Activated T-cell treated with anti-CD3 and anti-CD28 coated beads, Interleukin-2, amount 50 U/mL, for 4 hours (primary cell): ENCODE results near the gene FGF14. TPM values are rescaled to one million over a fixed set of nuclear protein-coding genes. Genes with fewer than 3 reads are reported as not detected.

Experiments
- ATAC-seq, 2 donors: fragments of 200-7000 bp; cut with Tn5 transposase; one replicate each; pipeline ENCODE4 v1.10.0; 2021
- DNase-seq: peaks from one replicate; pipeline ENCODE4 v3.0.0-alpha.2; 2020
- H3K27me3 Mint-ChIP-seq: one replicate; pipeline ENCODE4 v1.8.0; 2021; ENCODE audit warnings: low read depth, mixed read lengths
- H3K36me3 Mint-ChIP-seq: one replicate; pipeline ENCODE4 v1.8.0; 2022; ENCODE audit warnings: mixed read lengths; ENCODE audit not compliant: insufficient read depth
- H3K4me1 Mint-ChIP-seq: one replicate; pipeline ENCODE4 v1.8.0; 2021; ENCODE audit warnings: low read depth, mixed read lengths
- H3K4me3 Mint-ChIP-seq: one replicate; pipeline ENCODE4 v1.8.0; 2021; ENCODE audit warnings: mild to moderate bottlenecking, moderate library complexity, mixed read lengths
- H3K9me3 Mint-ChIP-seq: one replicate; pipeline ENCODE4 v1.8.0; 2021; ENCODE audit warnings: mixed read lengths
- total RNA-seq, 3 donors: library from RNA; stranded (reverse); gene quantifications; one replicate each; pipeline ENCODE4 v1.2.1, GENCODE V29; 2021

FGF14 gene
- total RNA-seq, 3 donors from 2014 or later: not detected

DNA sequence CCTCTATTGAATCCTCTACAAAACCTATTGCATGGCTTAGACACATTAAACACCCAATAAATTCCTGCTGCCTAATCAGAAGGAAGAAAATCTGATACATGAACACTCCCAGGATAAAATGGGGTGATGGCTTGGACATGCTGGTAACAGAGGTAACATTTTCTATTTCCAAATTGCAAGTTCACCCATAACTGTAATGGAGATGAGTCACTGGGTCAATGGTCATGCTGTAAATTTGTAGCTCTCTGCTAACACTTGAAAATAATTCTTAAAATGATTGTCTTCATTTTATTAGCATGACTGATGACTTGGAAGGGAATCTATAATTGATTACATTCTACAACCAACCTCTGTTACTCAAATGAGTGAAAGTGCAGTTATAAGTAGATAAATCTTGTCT lies 434.1 kb downstream of the FGF14 start:
- peaks cover 6% of the 10 kb centered on the region for H3K27me3 Mint-ChIP-seq
- no peak overlapping the region for H3K4me3 Mint-ChIP-seq
- no peaks in the 10 kb centered on the region for H3K36me3 Mint-ChIP-seq
- DNase-seq: no peak
- no peaks in the 10 kb centered on the region for H3K9me3 Mint-ChIP-seq
- no peaks in the 10 kb centered on the region for H3K4me1 Mint-ChIP-seq
- no peak for ATAC-seq

DNA sequence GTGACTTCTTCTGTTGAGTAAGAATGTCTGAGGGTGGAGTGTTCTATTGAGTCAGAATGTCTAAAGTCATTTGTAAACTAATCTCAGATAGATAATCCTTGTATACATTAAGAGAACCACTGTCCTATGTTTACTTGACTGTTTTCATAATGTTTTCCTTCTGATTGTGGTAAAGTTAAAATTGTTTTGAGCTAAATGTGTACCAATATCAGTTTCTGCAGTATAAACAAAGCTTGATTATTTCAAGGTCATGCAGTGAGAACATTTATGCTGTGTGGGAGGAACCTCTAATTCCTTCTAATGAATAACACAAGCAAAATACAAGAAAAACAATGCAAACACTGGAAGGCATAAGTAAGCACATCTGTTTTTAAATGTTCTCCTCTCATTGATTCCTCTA lies 434.6 kb downstream of the FGF14 start:
- no peaks in the 10 kb centered on the region for H3K9me3 Mint-ChIP-seq
- H3K36me3 Mint-ChIP-seq: no peaks in the 10 kb centered on the region
- no peak overlapping the region for H3K4me3 Mint-ChIP-seq
- ATAC-seq (no peak), DNase-seq (no peak)
- no peaks in the 10 kb centered on the region for H3K4me1 Mint-ChIP-seq
- peaks cover 5% of the 10 kb centered on the region for H3K27me3 Mint-ChIP-seq

DNA sequence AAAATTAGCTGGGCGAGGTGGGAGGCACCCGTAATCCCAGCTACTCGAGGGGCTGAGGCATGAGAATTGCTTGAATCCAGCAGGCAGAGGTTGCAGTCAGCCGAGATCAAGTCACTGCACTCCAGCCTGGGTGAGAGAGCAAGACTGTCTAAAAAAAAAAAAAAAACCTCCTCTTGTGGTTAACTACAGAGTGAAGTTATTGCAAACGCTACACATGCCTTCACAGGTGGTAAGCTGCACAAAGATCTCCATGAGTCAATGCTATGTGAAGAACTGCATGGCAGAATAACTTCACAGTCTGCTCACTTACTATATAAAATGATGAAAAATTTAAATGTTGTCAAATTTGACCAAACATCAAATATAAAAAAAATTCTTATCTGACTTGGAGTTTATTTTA lies 436.8 kb downstream of the FGF14 start:
- ATAC-seq: no peak

GRCh38 chr13:101959016-101959415 lies 442.8 kb downstream of the FGF14 start:
- H3K4me1 Mint-ChIP-seq: peaks cover 2% of the 10 kb centered on the region
- no peaks in the 10 kb centered on the region for H3K36me3 Mint-ChIP-seq

More for the DNA sequence above, 436.8 kb downstream of the FGF14 start:
- Mint-ChIP-seq H3K4me3 (no peak overlapping the region), H3K4me1 (no peaks in the 10 kb centered on the region), H3K27me3 (peaks cover 3% of the 10 kb centered on the region), H3K36me3 (no peaks in the 10 kb centered on the region), H3K9me3 (no peaks in the 10 kb centered on the region)
- no peak for DNase-seq

GRCh38 chr13:101955764-101956163 lies 446.1 kb downstream of the FGF14 start:
- Mint-ChIP-seq H3K36me3 (no peaks in the 10 kb centered on the region), H3K9me3 (no peaks in the 10 kb centered on the region), H3K4me1 (peaks cover 2% of the 10 kb centered on the region), H3K4me3 (no peak overlapping the region), H3K27me3 (no peaks in the 10 kb centered on the region)
- DNase-seq (no peak), ATAC-seq (no peak)

More at GRCh38 chr13:101959016-101959415, 442.8 kb downstream of the FGF14 start:
- Mint-ChIP-seq H3K9me3 (no peaks in the 10 kb centered on the region), H3K27me3 (no peaks in the 10 kb centered on the region), H3K4me3 (no peak overlapping the region)
- ATAC-seq (no peak), DNase-seq (no peak)

DNA sequence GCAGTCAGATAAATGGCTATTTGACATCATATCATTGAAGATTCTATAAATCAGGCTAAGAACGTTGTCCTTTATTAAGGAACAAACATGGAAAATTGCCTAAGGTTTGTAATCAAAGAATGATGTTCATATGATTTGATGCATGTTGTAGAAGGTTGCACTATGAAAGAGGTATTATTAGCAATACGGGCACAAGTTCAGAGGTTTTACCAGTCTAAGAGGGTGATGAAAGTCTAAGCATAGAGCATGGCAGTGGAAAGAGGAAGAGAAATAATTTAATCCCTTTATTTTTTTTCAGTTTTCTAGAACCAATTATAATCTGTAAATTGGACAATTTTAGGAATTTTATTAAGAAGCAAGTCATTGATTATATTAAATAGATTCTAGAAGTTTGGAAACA lies 450.7 kb downstream of the FGF14 start:
- H3K9me3 Mint-ChIP-seq: peaks cover 3% of the 10 kb centered on the region
- H3K4me1 Mint-ChIP-seq: peaks cover 2% of the 10 kb centered on the region
- no peak overlapping the region for H3K4me3 Mint-ChIP-seq
- H3K27me3 Mint-ChIP-seq: no peaks in the 10 kb centered on the region
- ATAC-seq: no peak
- no peak for DNase-seq
- H3K36me3 Mint-ChIP-seq: no peaks in the 10 kb centered on the region

DNA sequence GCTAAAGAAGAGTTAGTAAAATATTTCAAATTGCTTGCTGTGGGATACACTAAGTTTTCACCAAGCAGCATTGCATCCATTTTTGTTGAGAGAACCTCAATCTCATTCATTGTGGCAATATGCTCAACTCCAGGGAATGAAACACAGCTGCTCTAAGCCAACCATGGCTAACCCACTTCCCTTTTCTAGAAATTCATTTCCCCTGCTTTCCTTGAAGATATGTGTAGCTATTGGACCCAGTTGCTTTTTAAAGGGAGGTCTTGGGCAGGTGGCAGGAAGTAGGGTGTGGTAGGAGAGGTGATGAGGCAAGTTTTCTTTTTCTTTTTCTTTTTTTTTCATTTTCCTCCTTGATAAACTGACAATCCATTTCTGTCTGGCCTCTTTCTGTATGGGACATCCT lies 452.2 kb downstream of the FGF14 start:
- H3K9me3 Mint-ChIP-seq: peaks cover 3% of the 10 kb centered on the region
- DNase-seq (no peak), ATAC-seq (no peak)
- H3K36me3 Mint-ChIP-seq: no peaks in the 10 kb centered on the region
- no peaks in the 10 kb centered on the region for H3K27me3 Mint-ChIP-seq
- no peak overlapping the region for H3K4me3 Mint-ChIP-seq
- no peaks in the 10 kb centered on the region for H3K4me1 Mint-ChIP-seq

GRCh38 chr13:101946401-101946800 lies 455.4 kb downstream of the FGF14 start:
- Mint-ChIP-seq H3K9me3 (peaks cover 3% of the 10 kb centered on the region), H3K36me3 (no peaks in the 10 kb centered on the region), H3K4me3 (no peak overlapping the region), H3K27me3 (no peaks in the 10 kb centered on the region), H3K4me1 (no peaks in the 10 kb centered on the region)
- ATAC-seq (no peak), DNase-seq (no peak)

DNA sequence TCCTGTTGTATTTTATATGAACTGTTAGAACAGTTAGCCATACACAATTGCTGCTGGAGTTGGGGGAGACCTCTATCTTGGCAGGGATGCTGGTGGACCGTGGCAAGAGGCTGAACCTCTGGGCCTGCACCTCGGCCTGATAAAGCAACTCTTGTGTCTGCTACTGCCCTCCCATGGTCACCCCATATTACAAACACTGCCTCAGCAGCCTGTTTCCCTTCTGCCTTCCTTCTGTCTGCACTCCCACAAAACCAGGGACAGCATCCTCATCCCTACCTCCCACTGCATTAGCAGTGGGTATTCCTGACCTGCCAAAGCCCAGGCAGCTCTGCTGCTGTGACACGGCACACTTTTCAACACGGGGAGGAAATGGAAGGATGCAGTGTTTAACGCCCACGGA lies 456.4 kb downstream of the FGF14 start:
- Mint-ChIP-seq H3K27me3 (no peaks in the 10 kb centered on the region), H3K9me3 (peaks cover 3% of the 10 kb centered on the region), H3K36me3 (no peaks in the 10 kb centered on the region), H3K4me3 (no peak overlapping the region), H3K4me1 (no peaks in the 10 kb centered on the region)
- ATAC-seq (no peak), DNase-seq (no peak)

- no peak overlapping the region for H3K4me3 Mint-ChIP-seq
- H3K36me3 Mint-ChIP-seq: no peaks in the 10 kb centered on the region
- H3K9me3 Mint-ChIP-seq: peaks cover 3% of the 10 kb centered on the region
- DNase-seq: no peak
- ATAC-seq: no peak
- no peaks in the 10 kb centered on the region for H3K4me1 Mint-ChIP-seq
- H3K27me3 Mint-ChIP-seq: no peaks in the 10 kb centered on the region
These were observed 457.3 kb downstream of the FGF14 start for GRCh38 chr13:101944521-101944920.

DNA sequence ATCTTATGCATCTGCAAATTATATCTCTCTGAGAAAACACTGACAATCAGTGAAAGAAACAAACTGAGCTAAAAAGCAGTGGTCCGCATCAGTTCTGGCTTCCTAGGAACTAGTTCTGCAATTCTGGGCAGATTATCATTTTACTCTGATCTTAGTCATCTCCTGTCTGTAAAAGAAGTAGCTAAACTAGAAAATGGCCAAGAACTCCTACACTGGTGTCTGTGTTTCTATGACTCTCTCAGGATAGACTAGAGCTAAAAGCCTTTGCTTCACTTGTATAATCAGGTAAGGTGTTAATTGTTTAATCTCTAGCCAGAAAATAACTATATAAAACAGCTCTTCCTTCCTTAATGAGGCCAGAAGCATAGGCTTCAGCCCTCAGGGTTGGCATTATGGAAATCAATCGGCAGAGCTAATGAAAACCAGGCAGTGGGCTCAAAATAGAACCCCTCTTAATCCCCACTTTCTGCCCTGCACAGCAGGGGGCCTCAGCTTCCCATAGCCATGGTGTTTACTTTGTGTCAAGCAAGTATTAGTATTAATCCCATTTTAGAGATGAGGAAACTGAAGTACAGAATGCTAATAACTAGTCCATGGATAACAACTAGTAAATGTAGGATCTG lies 459.2 kb downstream of the FGF14 start:
- Mint-ChIP-seq H3K36me3 (no peaks in the 10 kb centered on the region), H3K27me3 (no peaks in the 10 kb centered on the region), H3K9me3 (peaks cover 3% of the 10 kb centered on the region), H3K4me1 (no peaks in the 10 kb centered on the region), H3K4me3 (no peak overlapping the region)
- no peak for ATAC-seq
- no peak for DNase-seq

- no peaks in the 10 kb centered on the region for H3K4me1 Mint-ChIP-seq
- no peaks in the 10 kb centered on the region for H3K9me3 Mint-ChIP-seq
- H3K36me3 Mint-ChIP-seq: no peaks in the 10 kb centered on the region
- DNase-seq (no peak), ATAC-seq (no peak)
- H3K27me3 Mint-ChIP-seq: no peaks in the 10 kb centered on the region
- H3K4me3 Mint-ChIP-seq: no peak overlapping the region
These were observed 459.8 kb downstream of the FGF14 start for GRCh38 chr13:101942038-101942437.

DNA sequence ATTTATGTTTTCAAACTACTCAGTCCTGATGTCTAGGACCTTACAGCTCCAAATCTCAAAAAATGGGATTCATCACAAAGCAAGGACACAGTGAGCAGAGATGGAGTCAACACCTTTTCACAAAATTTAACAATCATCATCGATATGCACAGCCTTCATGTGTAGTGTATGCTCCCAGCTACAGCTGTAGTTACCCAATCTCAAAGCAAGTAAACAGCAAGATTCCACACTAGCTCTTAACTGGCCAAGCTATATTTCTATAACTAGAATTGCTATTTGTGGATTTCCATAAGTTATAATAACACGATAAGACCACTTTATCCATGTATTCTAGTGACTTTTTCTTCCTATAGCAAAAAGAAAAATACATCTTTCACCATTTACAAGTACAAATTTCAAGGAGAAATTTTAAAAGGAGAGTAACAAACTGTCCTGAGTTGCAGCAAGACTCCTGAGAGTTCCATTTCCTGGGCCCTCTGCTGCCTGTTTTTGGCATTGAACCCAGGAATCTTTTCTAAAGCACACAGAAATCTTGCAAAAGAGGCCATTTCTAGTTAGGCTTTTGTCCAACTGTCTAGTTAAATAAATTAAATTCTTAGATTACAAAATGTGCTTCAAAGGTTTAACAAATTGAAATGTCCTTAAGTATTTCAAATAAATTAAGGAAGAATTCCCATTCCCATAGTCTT lies 460.6 kb downstream of the FGF14 start:
- Mint-ChIP-seq H3K36me3 (no peaks in the 10 kb centered on the region), H3K4me3 (no peak overlapping the region), H3K9me3 (no peaks in the 10 kb centered on the region), H3K27me3 (no peaks in the 10 kb centered on the region), H3K4me1 (no peaks in the 10 kb centered on the region)
- DNase-seq (no peak), ATAC-seq (no peak)

DNA sequence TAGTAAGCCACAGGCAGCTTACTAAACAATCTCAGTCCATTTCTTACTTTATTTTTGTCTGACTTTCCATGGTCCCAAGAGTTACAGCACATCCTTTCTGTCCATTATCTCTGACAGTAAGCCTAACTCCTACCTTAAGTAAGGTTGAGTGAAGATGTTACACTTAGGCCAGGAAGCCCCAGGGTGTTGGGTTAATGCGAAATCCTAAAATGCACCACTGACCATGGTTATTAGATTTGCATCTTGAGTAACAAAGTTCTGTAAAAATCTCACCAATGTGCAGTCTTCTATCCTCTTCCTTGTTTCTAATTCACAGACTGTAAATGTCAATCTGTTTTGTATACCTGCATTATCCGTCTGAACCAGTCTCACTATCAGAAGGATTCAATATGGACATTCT lies 462.5 kb downstream of the FGF14 start:
- Mint-ChIP-seq H3K4me1 (no peaks in the 10 kb centered on the region), H3K4me3 (no peak overlapping the region)

DNA sequence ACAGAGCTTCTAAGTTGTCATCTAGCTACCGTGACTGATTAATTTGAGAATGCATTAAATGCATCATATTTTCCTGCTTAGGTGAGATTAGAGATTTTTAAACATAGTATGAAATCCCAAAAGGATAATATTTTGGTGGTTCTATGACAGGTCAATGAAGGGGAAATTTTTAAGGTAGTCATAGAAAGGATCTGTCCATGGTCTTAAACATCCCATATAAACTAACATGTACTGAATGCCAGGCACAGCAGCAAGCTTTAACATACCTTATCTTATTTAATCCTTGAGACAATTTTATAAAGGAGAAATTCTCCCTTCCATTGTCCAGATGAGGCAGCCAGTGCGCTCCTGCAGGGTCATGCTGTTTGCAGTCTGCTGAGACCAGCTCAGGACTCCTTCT lies 466.0 kb downstream of the FGF14 start:
- Mint-ChIP-seq H3K36me3 (no peaks in the 10 kb centered on the region), H3K4me1 (no peaks in the 10 kb centered on the region), H3K4me3 (no peak overlapping the region), H3K27me3 (peaks cover 2% of the 10 kb centered on the region), H3K9me3 (no peaks in the 10 kb centered on the region)
- ATAC-seq (no peak), DNase-seq (no peak)

More for the DNA sequence above, 462.5 kb downstream of the FGF14 start:
- Mint-ChIP-seq H3K36me3 (no peaks in the 10 kb centered on the region), H3K9me3 (no peaks in the 10 kb centered on the region), H3K27me3 (no peaks in the 10 kb centered on the region)
- ATAC-seq (no peak), DNase-seq (no peak)
